IPS-20b (cell line): ENCODE measurements around the gene CC2D2B.
A peak's percentile ranks its signal among the peaks of the same experiment; 100 is the strongest.
"Not testable (repeated sequence)": the region's sequence is repeated elsewhere in the genome, so short reads cannot be mapped to it uniquely, and the experiment has no call there.

Experiments used
- H3K27ac ChIP-seq: one replicate; pipeline ENCODE4 v1.5.1; 2013; ENCODE audit warnings: low read length
- H3K27me3 ChIP-seq: 2 replicates; pipeline ENCODE4 v1.6.1; 2013; ENCODE audit warnings: mild to moderate bottlenecking, low read length, inconsistent platforms; ENCODE audit not compliant: insufficient read depth
- H3K36me3 ChIP-seq: 2 replicates; pipeline ENCODE4 v1.6.1; 2013; ENCODE audit warnings: low read depth, mild to moderate bottlenecking, inconsistent platforms, low read length, moderate library complexity; ENCODE audit not compliant: insufficient read depth
- H3K4me1 ChIP-seq: 2 replicates; pipeline ENCODE4 v1.6.1; 2013; ENCODE audit warnings: mild to moderate bottlenecking, control low read depth, inconsistent platforms, low read length, moderate library complexity; ENCODE audit not compliant: insufficient read depth
- H3K4me3 ChIP-seq: 2 replicates; pipeline ENCODE4 v1.5.1; 2013; ENCODE audit warnings: mild to moderate bottlenecking, low read length, inconsistent platforms
- H3K9ac ChIP-seq: 2 replicates; pipeline ENCODE4 v1.6.1; 2013; ENCODE audit warnings: low read depth, mild to moderate bottlenecking, inconsistent platforms, low read length, moderate library complexity
- H3K9me3 ChIP-seq: 2 replicates; pipeline ENCODE4 v1.6.1; 2013; ENCODE audit warnings: mild to moderate bottlenecking, low read depth, low read length, inconsistent platforms; ENCODE audit not compliant: insufficient read depth

CC2D2B gene

GRCh38 chr10:95873651-95874050, 34.1 kb upstream of the CC2D2B start:
- H3K4me3 ChIP-seq, result no peak overlapping the region
- peaks cover 22% of the 10 kb centered on the region for H3K9me3 ChIP-seq

DNA sequence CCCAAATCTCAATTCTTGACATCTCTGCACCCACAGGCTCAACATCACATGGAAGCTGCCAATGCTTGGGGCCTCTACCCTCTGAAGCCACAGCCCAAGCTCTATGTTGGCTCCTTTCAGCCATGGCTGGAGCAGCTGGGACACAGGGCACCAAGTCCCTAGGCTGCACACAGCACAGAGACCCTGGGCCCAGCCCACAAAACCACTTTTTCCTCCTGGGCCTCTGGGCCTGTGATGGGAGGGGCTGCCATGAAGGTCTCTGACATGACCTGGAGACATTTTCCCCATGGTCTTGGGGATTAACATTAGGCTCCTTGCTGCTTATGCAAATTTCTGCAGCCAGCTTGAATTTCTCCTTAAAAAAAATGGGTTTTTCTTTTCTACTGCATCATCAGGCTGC, 33.0 kb upstream of the CC2D2B start:
- not testable (repeated sequence) for H3K4me3 ChIP-seq, H3K9ac ChIP-seq, H3K27ac ChIP-seq, H3K4me1 ChIP-seq, H3K27me3 ChIP-seq
- Histone ChIP-seq H3K9me3 (peaks cover 22% of the 10 kb centered on the region), H3K36me3 (peaks cover 36% of the 10 kb centered on the region)

More at GRCh38 chr10:95873651-95874050, 34.1 kb upstream of the CC2D2B start:
- Histone ChIP-seq H3K9ac (no peak overlapping the region), H3K4me1 (no peaks in the 10 kb centered on the region), H3K27me3 (no peaks in the 10 kb centered on the region), H3K27ac (no peak overlapping the region), H3K36me3 (peaks cover 36% of the 10 kb centered on the region)

- Histone ChIP-seq H3K27me3 (no peaks in the 10 kb centered on the region), H3K4me1 (no peaks in the 10 kb centered on the region), H3K9me3 (peaks cover 22% of the 10 kb centered on the region), H3K27ac (no peak overlapping the region), H3K36me3 (peaks cover 36% of the 10 kb centered on the region), H3K4me3 (no peak overlapping the region), H3K9ac (no peak overlapping the region)
Measured at GRCh38 chr10:95876756-95877155, 31.0 kb upstream of the CC2D2B start.

- Histone ChIP-seq H3K4me3 (no peak overlapping the region), H3K27me3 (no peaks in the 10 kb centered on the region), H3K36me3 (peaks cover 36% of the 10 kb centered on the region)
Measured at GRCh38 chr10:95877881-95878280, 29.9 kb upstream of the CC2D2B start.

GRCh38 chr10:95880704-95881103, 27.1 kb upstream of the CC2D2B start:
- H3K36me3 ChIP-seq, result peaks cover 17% of the 10 kb centered on the region
- H3K4me3 ChIP-seq, result no peak overlapping the region
- no peak overlapping the region for H3K27ac ChIP-seq
- peaks cover 8% of the 10 kb centered on the region; the same call in 1 of the 2 replicates for H3K9me3 ChIP-seq
- H3K9ac ChIP-seq, result no peak overlapping the region
- H3K4me1 ChIP-seq, result no peaks in the 10 kb centered on the region
- no peaks in the 10 kb centered on the region for H3K27me3 ChIP-seq

More at GRCh38 chr10:95877881-95878280, 29.9 kb upstream of the CC2D2B start:
- peaks cover 22% of the 10 kb centered on the region for H3K9me3 ChIP-seq
- no peak overlapping the region for H3K9ac ChIP-seq
- H3K27ac ChIP-seq, result no peak overlapping the region
- no peaks in the 10 kb centered on the region for H3K4me1 ChIP-seq

- peaks cover 2% of the 10 kb centered on the region; the same call in 1 of the 2 replicates for H3K9me3 ChIP-seq
- peaks cover 11% of the 10 kb centered on the region for H3K36me3 ChIP-seq
- no peaks in the 10 kb centered on the region for H3K4me1 ChIP-seq
- H3K9ac ChIP-seq, result no peak overlapping the region
- no peak overlapping the region for H3K4me3 ChIP-seq
- H3K27me3 ChIP-seq, result no peaks in the 10 kb centered on the region
- no peak overlapping the region for H3K27ac ChIP-seq
Measured at GRCh38 chr10:95881316-95881715, 26.5 kb upstream of the CC2D2B start.

DNA sequence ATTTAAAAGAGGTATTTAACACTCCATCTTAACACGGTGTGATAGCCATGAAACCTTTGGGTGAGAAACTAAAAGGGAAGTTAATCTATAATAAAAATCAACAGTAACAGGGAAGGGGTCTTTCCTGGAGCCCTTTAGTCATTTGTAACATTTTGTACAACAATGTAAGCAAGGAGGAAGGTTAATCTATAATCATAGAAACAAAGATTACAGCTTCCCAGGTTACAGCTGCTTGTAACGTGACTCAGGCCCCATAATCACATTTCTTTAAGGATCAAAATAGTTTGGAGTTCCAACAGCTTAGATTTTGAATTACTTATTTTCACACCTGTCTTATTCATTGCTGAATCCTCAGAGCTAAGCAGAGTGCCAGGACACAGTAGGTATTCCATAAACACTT, 17.9 kb upstream of the CC2D2B start:
- Histone ChIP-seq H3K4me3 (no peak overlapping the region), H3K27me3 (no peaks in the 10 kb centered on the region), H3K9ac (no peak overlapping the region), H3K36me3 (peaks cover 20% of the 10 kb centered on the region; the same call in 1 of the 2 replicates), H3K27ac (no peak overlapping the region), H3K9me3 (no peaks in the 10 kb centered on the region), H3K4me1 (no peaks in the 10 kb centered on the region)

DNA sequence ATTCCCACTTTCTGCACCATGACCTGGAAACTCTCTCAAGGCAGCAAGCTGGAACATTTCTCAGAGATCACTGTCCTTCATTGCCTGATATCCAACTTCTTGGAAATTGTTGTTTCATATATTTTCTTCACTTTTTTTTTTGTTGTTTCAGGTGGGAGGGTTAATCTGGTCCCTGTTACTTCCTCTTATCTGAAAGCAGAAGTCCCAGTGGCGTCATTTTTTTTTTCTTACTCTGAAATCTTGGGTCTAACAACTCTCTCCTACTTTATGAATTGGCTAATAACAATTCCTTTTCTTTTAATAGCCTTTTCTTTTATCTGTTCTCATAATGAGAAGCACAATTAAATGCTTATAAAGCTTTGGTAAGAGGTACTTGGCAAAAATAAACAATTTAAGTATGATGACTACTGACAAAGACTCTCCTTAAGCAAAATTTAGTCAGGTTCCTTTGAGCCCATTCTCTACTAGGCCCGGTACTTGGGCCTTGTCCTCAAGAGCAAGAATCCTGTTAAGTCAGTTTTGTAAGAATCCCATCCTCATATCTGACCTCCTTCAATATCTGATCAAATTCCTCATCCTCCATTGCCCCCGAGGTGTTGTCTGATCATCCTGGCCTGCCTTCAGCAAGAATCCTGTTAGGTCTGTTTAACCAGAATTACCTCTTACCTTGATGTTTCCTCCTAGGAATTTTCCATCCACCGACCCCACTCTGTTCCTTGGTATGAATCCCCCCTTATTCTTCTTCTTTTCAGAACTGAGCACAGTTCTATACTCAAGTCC, 11.5 kb upstream of the CC2D2B start:
- Histone ChIP-seq H3K9me3 (no peaks in the 10 kb centered on the region), H3K27me3 (no peaks in the 10 kb centered on the region), H3K27ac (no peak overlapping the region), H3K4me1 (no peaks in the 10 kb centered on the region), H3K36me3 (peaks cover 56% of the 10 kb centered on the region), H3K4me3 (no peak overlapping the region), H3K9ac (no peak overlapping the region)

DNA sequence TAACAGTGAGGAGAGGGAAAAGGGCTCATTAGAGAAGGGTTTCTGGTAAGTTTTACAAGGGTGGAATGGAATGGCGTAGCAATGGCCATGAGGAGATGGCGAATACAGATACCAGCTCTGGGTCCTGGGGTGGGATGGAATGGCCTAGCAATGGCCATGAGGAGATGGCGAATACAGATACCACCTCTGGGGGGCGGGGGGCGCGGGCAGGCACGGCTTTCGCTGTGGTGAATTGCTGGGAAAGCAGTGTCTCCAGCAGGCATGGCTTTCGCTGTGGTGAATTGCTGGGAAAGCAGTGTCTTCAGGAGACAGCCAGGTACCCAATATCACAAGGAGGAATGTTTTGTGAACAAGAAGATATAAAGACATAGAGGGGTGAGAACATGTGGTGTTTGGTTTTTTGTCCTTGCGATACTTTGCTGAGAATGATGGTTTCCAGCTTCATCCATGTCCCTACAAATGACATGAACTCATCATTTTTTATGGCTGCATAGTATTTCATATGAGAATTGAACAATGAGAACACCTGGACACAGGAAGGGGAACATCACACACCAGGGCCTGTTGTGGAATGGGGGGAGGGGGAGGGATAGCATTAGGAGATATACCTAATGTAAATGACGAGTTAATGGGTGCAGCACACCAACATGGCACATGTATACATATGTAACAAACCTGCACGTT, 1.7 kb upstream of the CC2D2B start:
- not testable (repeated sequence) for H3K4me1 ChIP-seq, H3K4me3 ChIP-seq, H3K27me3 ChIP-seq, H3K9me3 ChIP-seq, H3K9ac ChIP-seq, H3K27ac ChIP-seq
- H3K36me3 ChIP-seq, result peaks cover 30% of the 10 kb centered on the region

DNA sequence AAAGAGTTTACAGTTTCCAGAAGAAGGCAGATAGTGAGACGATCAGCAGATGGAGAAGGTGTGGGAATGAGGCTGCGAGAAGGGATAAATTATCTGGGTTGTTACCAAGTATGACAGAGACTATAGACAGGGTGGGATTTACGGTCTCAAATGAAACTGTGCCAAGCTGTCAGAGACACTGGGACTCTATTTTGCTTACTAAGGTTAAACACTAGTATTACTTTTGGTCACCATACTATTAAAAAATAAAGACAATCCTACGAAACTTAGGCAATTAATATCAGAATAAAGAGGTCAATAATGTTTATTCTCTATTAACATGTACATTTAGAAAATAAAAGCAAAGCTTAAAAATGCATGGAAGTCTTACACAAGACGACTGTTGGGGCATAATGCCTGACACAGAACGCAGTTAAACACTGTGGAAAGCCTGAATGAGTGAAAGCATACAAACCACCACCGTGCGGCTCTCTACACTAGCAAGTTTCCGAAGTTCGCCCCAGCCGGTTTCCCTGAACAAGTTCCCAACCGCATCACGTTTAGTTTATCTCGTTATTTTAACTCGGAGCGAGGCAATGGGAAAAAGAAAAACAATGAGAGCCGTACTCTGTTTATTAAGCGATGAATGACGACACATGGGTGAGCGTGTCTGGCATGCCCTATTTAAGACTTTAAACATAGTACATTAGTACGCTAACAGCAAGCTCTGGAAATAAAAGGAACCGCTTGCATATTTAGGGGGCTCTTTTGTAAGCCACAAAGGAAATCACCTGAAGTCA, 909 bp upstream of the CC2D2B start:
- Histone ChIP-seq H3K27ac (no peak overlapping the region), H3K9ac (peak overlapping the region; percentile 57), H3K9me3 (no peaks in the 10 kb centered on the region)

DNA sequence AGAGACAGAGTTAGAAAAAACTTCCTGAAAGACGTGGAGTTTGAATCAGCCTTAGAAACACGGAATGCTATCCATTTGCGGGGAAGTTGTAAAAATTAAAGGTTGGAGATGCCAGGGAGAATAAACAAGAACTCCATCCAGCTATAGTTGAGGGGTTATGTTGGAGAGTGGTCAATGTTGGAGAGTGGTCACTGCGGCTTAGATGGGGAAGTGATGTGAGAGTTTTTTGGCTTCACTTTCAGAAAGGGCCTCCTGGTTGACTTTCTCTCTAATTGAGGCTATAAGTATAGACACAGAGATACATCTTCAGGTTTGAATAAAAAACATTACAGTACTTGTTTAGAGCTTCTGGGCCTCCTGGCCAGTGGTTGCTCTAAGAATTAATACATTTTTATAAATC, 675 bp downstream of the CC2D2B start:
- H3K4me1 ChIP-seq, result no peaks in the 10 kb centered on the region
- H3K27ac ChIP-seq, result no peak overlapping the region
- H3K4me3 ChIP-seq, result peak overlapping the region; percentile 84; the same call in 1 of the 2 replicates
- peaks cover 13% of the 10 kb centered on the region for H3K36me3 ChIP-seq
- no peak overlapping the region for H3K9ac ChIP-seq
- no peaks in the 10 kb centered on the region for H3K9me3 ChIP-seq
- no peaks in the 10 kb centered on the region; the same call in 1 of the 2 replicates for H3K27me3 ChIP-seq

More for the DNA sequence above, 909 bp upstream of the CC2D2B start:
- H3K4me1 ChIP-seq, result no peaks in the 10 kb centered on the region
- no peaks in the 10 kb centered on the region for H3K27me3 ChIP-seq
- peak overlapping the region; percentile 84 for H3K4me3 ChIP-seq
- peaks cover 29% of the 10 kb centered on the region for H3K36me3 ChIP-seq
